HCT116 (cell line): Measurements from ENCODE around the gene SNX4. TPM values are rescaled to one million over a fixed set of nuclear protein-coding genes. Genes with fewer than 3 reads are reported as not detected.
A peak's percentile ranks its signal among the peaks of the same experiment; 100 is the strongest.

Experiments
- ATAC-seq: fragments of 200-7000 bp; cut with Tn5 transposase; 2 replicates; pipeline ENCODE4 v1.9.1; 2020; ENCODE audit warnings: mild to moderate bottlenecking, moderate library complexity
- BruUV-seq: library from RNA; stranded (reverse); fragments of 400-500 nt; replicated peaks from 2 replicates; lab custom pipeline; 2021; lab: Mats Ljungman, UMichigan
- CTCF ChIA-PET: fragments of 300-600 bp; sonication (Branson Sonifier 250); formaldehyde crosslinking; loops from one replicate; lab custom pipeline; 2021; ENCODE audit warnings: antibody characterized with exemption; lab: Charles Lee
- POLR2A ChIA-PET: fragments of 300-600, 350-600 bp; sonication (Branson Sonifier 250); formaldehyde crosslinking; loops from one replicate; lab custom pipeline; 2021; ENCODE audit warnings: antibody characterized with exemption; lab: Charles Lee
- RAD21 ChIA-PET, 2 experiments: fragments of 300-600 bp; sonication (Branson Sonifier 250); formaldehyde crosslinking; loops; one replicate each; lab custom pipeline; 2023; ENCODE audit warnings: low total read pairs in 2 of 2; ENCODE audit not compliant: uncharacterized antibody in 2 of 2, unreplicated experiment in 2 of 2, low non-redundant PET in 1 of 2; lab: Charles Lee
- DNase-seq: peaks from one replicate; pipeline ENCODE4 v3.0.0-alpha.2; 2010; ENCODE audit warnings: low read depth, low spot score
- H2AFZ ChIP-seq: fragments of 200-600 bp; shearing (Covaris generic), sonication (generic); 2 replicates; pipeline ENCODE4 v1.6.1; 2017; ENCODE audit warnings: low read depth, mixed run types, mixed read lengths, antibody characterized with exemption, low read length; ENCODE audit not compliant: poor library complexity, severe bottlenecking
- H3K27ac ChIP-seq: 2 replicates; pipeline ENCODE4 v1.5.1; 2012; ENCODE audit warnings: low read depth, low read length
- H3K27me3 ChIP-seq: fragments of 200-600 bp; sonication (generic); 2 replicates; pipeline ENCODE4 v1.6.1; 2016; ENCODE audit warnings: mixed run types, low read length, mixed read lengths; ENCODE audit not compliant: insufficient read depth
- H3K36me3 ChIP-seq, 2 experiments: fragments of 200-500 bp in 1 of 2; fragments of 200-600 bp in 1 of 2; sonication (Bioruptor generic) in 1 of 2; sonication (generic) in 1 of 2; 2 replicates each; pipeline versions ENCODE4 v1.5.1 to v1.6.1; 2014 to 2016; ENCODE audit warnings: low read length in 2 of 2, inconsistent platforms in 1 of 2, mixed read lengths in 1 of 2, mixed run types in 1 of 2; ENCODE audit not compliant: insufficient read depth in 2 of 2, control insufficient read depth in 1 of 2
- H3K4me1 ChIP-seq, 2 experiments: fragments of 200-600 bp in 1 of 2; sonication (generic) in 1 of 2; 2 replicates each; pipeline versions ENCODE4 v1.5.1 to v1.6.1; 2012 to 2017; ENCODE audit warnings: low read length in 2 of 2, inconsistent platforms in 1 of 2, mild to moderate bottlenecking in 1 of 2, mixed read lengths in 1 of 2, mixed run types in 1 of 2, moderate library complexity in 1 of 2; ENCODE audit not compliant: insufficient read depth in 2 of 2, control insufficient read depth in 1 of 2
- H3K4me2 ChIP-seq: fragments of 200-600 bp; sonication (generic); 2 replicates; pipeline ENCODE4 v1.6.1; 2017; ENCODE audit warnings: mixed run types, low read length, mixed read lengths
- H3K4me3 ChIP-seq, 2 experiments: fragments of 200-600 bp in 1 of 2; sonication (generic) in 1 of 2; replicated peaks in 1 of 2; 2 replicates each; pipeline ENCODE4 v1.5.1; 2011 to 2016; ENCODE audit warnings: low read length in 2 of 2, control low read depth in 1 of 2, low read depth in 1 of 2, mild to moderate bottlenecking in 1 of 2, mixed read lengths in 1 of 2, mixed run types in 1 of 2
- H3K79me2 ChIP-seq: fragments of 200-600 bp; sonication (generic); 2 replicates; pipeline ENCODE4 v1.6.1; 2017; ENCODE audit warnings: mild to moderate bottlenecking, mixed run types, low read length, moderate library complexity, mixed read lengths; ENCODE audit not compliant: insufficient read depth
- H3K9ac ChIP-seq: fragments of 200-600 bp; sonication (generic); 2 replicates; pipeline ENCODE4 v1.6.1; 2016; ENCODE audit warnings: low read length, mixed read lengths
- H3K9me2 ChIP-seq: fragments of 200-600 bp; sonication (generic), shearing (Covaris generic); 2 replicates; pipeline ENCODE4 v1.6.1; 2017; ENCODE audit warnings: mixed run types, mild to moderate bottlenecking, moderate library complexity; ENCODE audit not compliant: insufficient read depth
- H3K9me3 ChIP-seq, 2 experiments: fragments of 200-500 bp in 1 of 2; fragments of 200-600 bp in 1 of 2; sonication (Bioruptor generic) in 1 of 2; sonication (generic) in 1 of 2; 2 replicates each; pipeline ENCODE4 v1.6.1; 2014 to 2017; ENCODE audit warnings: low read length in 2 of 2, mixed read lengths in 2 of 2, inconsistent platforms in 1 of 2, low read depth in 1 of 2, mild to moderate bottlenecking in 1 of 2, mixed run types in 1 of 2, moderate library complexity in 1 of 2; ENCODE audit not compliant: control insufficient read depth in 1 of 2, insufficient read depth in 1 of 2
- H4K20me1 ChIP-seq: fragments of 200-600 bp; sonication (generic), shearing (Covaris generic); 2 replicates; pipeline ENCODE4 v1.6.1; 2017; ENCODE audit warnings: mixed run types, mild to moderate bottlenecking, moderate library complexity; ENCODE audit not compliant: insufficient read depth
- EGR1 ChIP-seq: IDR thresholded peaks from 2 replicates; pipeline ENCODE4 v1.6.1; 2012; ENCODE audit warnings: low read depth
- EZH2 ChIP-seq: fragments of 200-600 bp; sonication (generic); IDR thresholded peaks from 2 replicates; pipeline ENCODE4 v1.6.1; 2017; ENCODE audit warnings: antibody characterized with exemption, mixed run types
- POLR2A ChIP-seq: IDR thresholded peaks from 2 replicates; pipeline ENCODE4 v1.7.0; 2011; ENCODE audit warnings: borderline replicate concordance; ENCODE audit not compliant: insufficient read depth, insufficient read length; ENCODE audit errors: extremely low read depth
- POLR2AphosphoS5 ChIP-seq: IDR thresholded peaks from 2 replicates; pipeline ENCODE4 v1.6.1; 2011; ENCODE audit warnings: mild to moderate bottlenecking, low read depth, low read length, moderate library complexity
- RAD21 ChIP-seq: IDR thresholded peaks from 2 replicates; pipeline ENCODE4 v1.6.1; 2012; ENCODE audit warnings: low read depth, mild to moderate bottlenecking
- SIN3A ChIP-seq: IDR thresholded peaks from 2 replicates; pipeline ENCODE4 v1.6.1; 2012; ENCODE audit warnings: low read depth
- SRF ChIP-seq: IDR thresholded peaks from 2 replicates; pipeline ENCODE4 v1.6.1; 2012; ENCODE audit warnings: low read depth
- TCF7L2 ChIP-seq: IDR thresholded peaks from 2 replicates; pipeline ENCODE4 v1.7.0; 2011; ENCODE audit warnings: borderline replicate concordance, inconsistent platforms; ENCODE audit not compliant: insufficient read depth, insufficient read length; ENCODE audit errors: extremely low read depth
- YY1 ChIP-seq: IDR thresholded peaks from 2 replicates; pipeline ENCODE4 v1.6.1; 2011; ENCODE audit warnings: low read length, low read depth, moderate library complexity, mild to moderate bottlenecking; ENCODE audit not compliant: insufficient replicate concordance; ENCODE audit errors: extremely low read depth
- intact Hi-C: fragments of 100-400 bp; cut with micrococcal nuclease; formaldehyde crosslinking; loops from 2 replicates; pipeline ENCODE4 v1.10.0; 2022
- total RNA-seq: library from RNA; stranded (reverse); gene quantifications from one replicate; pipeline ENCODE4 v1.2.1, GENCODE V29; 2021; ENCODE audit not compliant: unreplicated experiment
- TF ChIP-seq, protein P1 (sequence below), 3 experiments: fragments of 200-600 bp in 1 of 3; sonication (generic) in 1 of 3; IDR thresholded peaks in 2 of 3; conservative IDR thresholded peaks in 1 of 3; 2 replicates each; pipeline ENCODE4 v1.5.1; 2012 to 2017; ENCODE audit warnings: low read depth in 2 of 3, low read length in 2 of 3, antibody characterized with exemption in 1 of 3, borderline replicate concordance in 1 of 3, control low read depth in 1 of 3, mild to moderate bottlenecking in 1 of 3, mixed read lengths in 1 of 3, mixed run types in 1 of 3, moderate library complexity in 1 of 3; ENCODE audit not compliant: insufficient read depth in 1 of 3

The SNX4 gene
- total RNA-seq, 1 experiment from 2014 or later = 21.1 TPM

- no peak overlapping the region for H3K27ac ChIP-seq
- ChIA-PET CTCF (interaction anchor here (1.2 kb wide), 1 partner anchor 22 kb away, joined by 3 read pairs; no protein-coding TSS in a partner anchor), POLR2A (no interaction called here), RAD21 (no interaction called here)
- no TSS peak for BruUV-seq
- no peaks in the 10 kb centered on the region for H3K9me2 ChIP-seq
- H3K79me2 ChIP-seq = no peaks in the 10 kb centered on the region
- peaks cover 0 to 9% of the 10 kb centered on the region in 2 experiments; a peak in 2 of 4 replicates for H3K4me1 ChIP-seq
- ATAC-seq (peak; percentile 46), DNase-seq (no peak)
- TF ChIP-seq EZH2 (no peak), SIN3A (no peak), YY1 (no peak), EGR1 (no peak), POLR2A (no peak), RAD21 (no peak), POLR2AphosphoS5 (no peak), SRF (no peak), TCF7L2 (no peak)
- TF ChIP-seq, protein P1, sequence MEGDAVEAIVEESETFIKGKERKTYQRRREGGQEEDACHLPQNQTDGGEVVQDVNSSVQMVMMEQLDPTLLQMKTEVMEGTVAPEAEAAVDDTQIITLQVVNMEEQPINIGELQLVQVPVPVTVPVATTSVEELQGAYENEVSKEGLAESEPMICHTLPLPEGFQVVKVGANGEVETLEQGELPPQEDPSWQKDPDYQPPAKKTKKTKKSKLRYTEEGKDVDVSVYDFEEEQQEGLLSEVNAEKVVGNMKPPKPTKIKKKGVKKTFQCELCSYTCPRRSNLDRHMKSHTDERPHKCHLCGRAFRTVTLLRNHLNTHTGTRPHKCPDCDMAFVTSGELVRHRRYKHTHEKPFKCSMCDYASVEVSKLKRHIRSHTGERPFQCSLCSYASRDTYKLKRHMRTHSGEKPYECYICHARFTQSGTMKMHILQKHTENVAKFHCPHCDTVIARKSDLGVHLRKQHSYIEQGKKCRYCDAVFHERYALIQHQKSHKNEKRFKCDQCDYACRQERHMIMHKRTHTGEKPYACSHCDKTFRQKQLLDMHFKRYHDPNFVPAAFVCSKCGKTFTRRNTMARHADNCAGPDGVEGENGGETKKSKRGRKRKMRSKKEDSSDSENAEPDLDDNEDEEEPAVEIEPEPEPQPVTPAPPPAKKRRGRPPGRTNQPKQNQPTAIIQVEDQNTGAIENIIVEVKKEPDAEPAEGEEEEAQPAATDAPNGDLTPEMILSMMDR (IDR thresholded peaks at IDR 0.05 in 2 of 3, conservative IDR thresholded peaks at IDR 0.05 in 1 of 3; ENCODE audit: borderline replicate concordance in 1 of 3, insufficient read depth in 1 of 3, low read depth in 2 of 3, low read length in 2 of 3) = no peak
- H4K20me1 ChIP-seq = no peaks in the 10 kb centered on the region
- no peaks in the 10 kb centered on the region for H3K36me3 ChIP-seq
- H2AFZ ChIP-seq = no peak overlapping the region
- H3K9ac ChIP-seq = no peak overlapping the region
- intact Hi-C loops = no loop called here
- H3K4me2 ChIP-seq = no peak overlapping the region
- H3K9me3 ChIP-seq = no peaks in the 10 kb centered on the region
- H3K27me3 ChIP-seq = no peaks in the 10 kb centered on the region
- H3K4me3 ChIP-seq = no peak overlapping the region
Measured at GRCh38 chr3:125403789-125404188, 116.2 kb downstream of the SNX4 start.
